Hepatocyte (in vitro differentiated cells): Measurements from ENCODE around the gene SSB.

Experiments
- CTCF ChIP-seq: fragments of 200-600 bp; sonication (generic); IDR thresholded peaks from 2 replicates; pipeline ENCODE4 v1.5.1; 2016; ENCODE audit warnings: antibody characterized with exemption, mild to moderate bottlenecking; ENCODE audit not compliant: poor library complexity
- EZH2 ChIP-seq: fragments of 200-600 bp; sonication (generic); IDR thresholded peaks from 2 replicates; pipeline ENCODE4 v1.6.1; 2016; ENCODE audit warnings: antibody characterized with exemption, mild to moderate bottlenecking, borderline replicate concordance
- EZH2phosphoT487 ChIP-seq: fragments of 200-600 bp; sonication (generic); IDR thresholded peaks from one replicate; pipeline ENCODE4 v1.6.1; 2018; ENCODE audit warnings: antibody characterized with exemption, mild to moderate bottlenecking, low read depth, moderate library complexity; ENCODE audit not compliant: unreplicated experiment, severe bottlenecking

- no peak for TF ChIP-seq EZH2phosphoT487
- no peak for TF ChIP-seq CTCF
- TF ChIP-seq EZH2, result no peak
Observed at GRCh38 chr2:169853041-169853668, 54.5 kb downstream of the SSB start.
